CD4-positive, alpha-beta T cell treated with Interleukin-15 for 4 hours (primary cell): Measurements from ENCODE around the gene CYP46A1.
"Not testable (repeated sequence)": the region's sequence is repeated elsewhere in the genome, so short reads cannot be mapped to it uniquely, and the experiment has no call there.

Experiments
- DNase-seq: peaks from one replicate; pipeline ENCODE4 v3.0.0-alpha.2; 2020; ENCODE audit warnings: low spot score

CYP46A1 gene

GRCh38 chr14:99758872-99759545 lies 74.9 kb downstream of the CYP46A1 start:
- no peak for DNase-seq

GRCh38 chr14:99759546-99759925 lies 75.4 kb downstream of the CYP46A1 start:
- no peak for DNase-seq

- DNase-seq = no peak
Measured at GRCh38 chr14:99760817-99761216, 76.7 kb downstream of the CYP46A1 start.

- not testable (repeated sequence) for DNase-seq
Measured at GRCh38 chr14:99762911-99763310, 78.8 kb downstream of the CYP46A1 start.

GRCh38 chr14:99763527-99764221 lies 79.6 kb downstream of the CYP46A1 start:
- no peak for DNase-seq

GRCh38 chr14:99764222-99764706 lies 80.2 kb downstream of the CYP46A1 start:
- DNase-seq = no peak

- no peak for DNase-seq
Measured at GRCh38 chr14:99768381-99768780, 84.3 kb downstream of the CYP46A1 start.

GRCh38 chr14:99769123-99769522 lies 85.0 kb downstream of the CYP46A1 start:
- DNase-seq = no peak

- no peak for DNase-seq
Measured at GRCh38 chr14:99769799-99770198, 85.7 kb downstream of the CYP46A1 start.

- no peak for DNase-seq
Measured at GRCh38 chr14:99772371-99773283, 88.5 kb downstream of the CYP46A1 start.

- no peak for DNase-seq
Measured at GRCh38 chr14:99773521-99774497, 89.7 kb downstream of the CYP46A1 start.

GRCh38 chr14:99774556-99775307 lies 90.6 kb downstream of the CYP46A1 start:
- no peak for DNase-seq

- no peak for DNase-seq
Measured at GRCh38 chr14:99775351-99775750, 91.3 kb downstream of the CYP46A1 start.
